ENCODE measurements around the gene DNALI1.
"Not testable (repeated sequence)": the region's sequence is repeated elsewhere in the genome, so short reads cannot be mapped to it uniquely, and the experiment has no call there.

Gene DNALI1

GRCh38 chr1:37557402-37557801 lies 662 bp downstream of the DNALI1 start:
- H3K9me3 ChIP-seq (ENCODE audit: control insufficient read depth, insufficient read depth, low read length) = peaks cover 6% of the 10 kb centered on the region; the same call in 1 of the 2 replicates
- no peaks in the 10 kb centered on the region for H3K27me3 ChIP-seq (ENCODE audit: control insufficient read depth, low read length)
- H4K20me1 ChIP-seq (ENCODE audit: control insufficient read depth, insufficient read depth, low read depth, low read length) = no peaks in the 10 kb centered on the region; the same call in 1 of the 2 replicates
- H3K79me2 ChIP-seq (ENCODE audit: control insufficient read depth, low read length) = peaks cover 17% of the 10 kb centered on the region
- H3F3A ChIP-seq (ENCODE audit: control insufficient read depth, insufficient read depth) = no peaks in the 10 kb centered on the region
- H3K36me3 ChIP-seq (ENCODE audit: control insufficient read depth, low read length) = peaks cover 15% of the 10 kb centered on the region
- TF ChIP-seq CTCF (IDR thresholded peaks at IDR 0.05; ENCODE audit: low read depth, low read length, poor library complexity, severe bottlenecking) (no peak), EZH2phosphoT487 (IDR thresholded peaks at IDR 0.05; ENCODE audit: borderline replicate concordance, low read length) (no peak)
- no peak overlapping the region for H3K4me3 ChIP-seq (ENCODE audit: low read length)
- no peak overlapping the region for H3K27ac ChIP-seq (ENCODE audit: low read depth, low read length)
- H3K4me2 ChIP-seq (ENCODE audit: low read length) = no peak overlapping the region
- H3K4me1 ChIP-seq (ENCODE audit: control insufficient read depth, low read length) = peaks cover 17% of the 10 kb centered on the region
- no peaks in the 10 kb centered on the region for H3K9me2 ChIP-seq (replicated peaks; ENCODE audit: control insufficient read depth, low read length)

GRCh38 chr1:37558411-37558810 lies 1.7 kb downstream of the DNALI1 start:
- H3K9me3 ChIP-seq (ENCODE audit: control insufficient read depth, insufficient read depth, low read length) = peaks cover 6% of the 10 kb centered on the region; the same call in 1 of the 2 replicates
- peaks cover 15% of the 10 kb centered on the region for H3K36me3 ChIP-seq (ENCODE audit: control insufficient read depth, low read length)
- peaks cover 7% of the 10 kb centered on the region for H3K79me2 ChIP-seq (ENCODE audit: control insufficient read depth, low read length)
- H3K4me2 ChIP-seq (ENCODE audit: low read length) = no peak overlapping the region
- H4K20me1 ChIP-seq (ENCODE audit: control insufficient read depth, insufficient read depth, low read depth, low read length) = no peaks in the 10 kb centered on the region
- H3K4me1 ChIP-seq (ENCODE audit: control insufficient read depth, low read length) = peaks cover 7% of the 10 kb centered on the region
- H3K9me2 ChIP-seq (replicated peaks; ENCODE audit: control insufficient read depth, low read length) = no peaks in the 10 kb centered on the region
- no peak overlapping the region for H3K27ac ChIP-seq (ENCODE audit: low read depth, low read length)
- H3K4me3 ChIP-seq (ENCODE audit: low read length) = no peak overlapping the region
- no peak for TF ChIP-seq CTCF (IDR thresholded peaks at IDR 0.05; ENCODE audit: low read depth, low read length, poor library complexity, severe bottlenecking)
- TF ChIP-seq EZH2phosphoT487 (IDR thresholded peaks at IDR 0.05; ENCODE audit: borderline replicate concordance, low read length) = no peak
- no peaks in the 10 kb centered on the region for H3K27me3 ChIP-seq (ENCODE audit: control insufficient read depth, low read length)
- peaks cover 5% of the 10 kb centered on the region for H3F3A ChIP-seq (ENCODE audit: control insufficient read depth, insufficient read depth)

- Histone ChIP-seq H3K27me3 (ENCODE audit: control insufficient read depth, low read length) (no peaks in the 10 kb centered on the region), H3K27ac (ENCODE audit: low read depth, low read length) (no peak overlapping the region), H3K4me1 (ENCODE audit: control insufficient read depth, low read length) (peaks cover 7% of the 10 kb centered on the region), H3K36me3 (ENCODE audit: control insufficient read depth, low read length) (peaks cover 11% of the 10 kb centered on the region), H3K4me3 (ENCODE audit: low read length) (no peak overlapping the region), H4K20me1 (ENCODE audit: control insufficient read depth, insufficient read depth, low read depth, low read length) (no peaks in the 10 kb centered on the region), H3K4me2 (ENCODE audit: low read length) (no peak overlapping the region), H3K79me2 (ENCODE audit: control insufficient read depth, low read length) (peaks cover under 1% of the 10 kb centered on the region), H3K9me3 (ENCODE audit: control insufficient read depth, insufficient read depth, low read length) (peaks cover 6% of the 10 kb centered on the region; the same call in 1 of the 2 replicates), H3F3A (ENCODE audit: control insufficient read depth, insufficient read depth) (peaks cover 5% of the 10 kb centered on the region), H3K9me2 (replicated peaks; ENCODE audit: control insufficient read depth, low read length) (no peaks in the 10 kb centered on the region)
- TF ChIP-seq EZH2phosphoT487 (IDR thresholded peaks at IDR 0.05; ENCODE audit: borderline replicate concordance, low read length) = no peak
- no peak for TF ChIP-seq CTCF (IDR thresholded peaks at IDR 0.05; ENCODE audit: low read depth, low read length, poor library complexity, severe bottlenecking)
Observed at GRCh38 chr1:37559080-37559479, 2.3 kb downstream of the DNALI1 start.

- not testable (repeated sequence) for H3K4me3 ChIP-seq (ENCODE audit: low read length); H4K20me1 ChIP-seq (ENCODE audit: control insufficient read depth, insufficient read depth, low read depth, low read length); H3K4me1 ChIP-seq (ENCODE audit: control insufficient read depth, low read length); H3K27ac ChIP-seq (ENCODE audit: low read depth, low read length); H3K4me2 ChIP-seq (ENCODE audit: low read length); H3K79me2 ChIP-seq (ENCODE audit: control insufficient read depth, low read length); H3K9me3 ChIP-seq (ENCODE audit: control insufficient read depth, insufficient read depth, low read length); H3K27me3 ChIP-seq (ENCODE audit: control insufficient read depth, low read length); H3K9me2 ChIP-seq (replicated peaks; ENCODE audit: control insufficient read depth, low read length); H3F3A ChIP-seq (ENCODE audit: control insufficient read depth, insufficient read depth)
- peaks cover 16% of the 10 kb centered on the region for H3K36me3 ChIP-seq (ENCODE audit: control insufficient read depth, low read length)
Observed at GRCh38 chr1:37559957-37560379, 3.2 kb downstream of the DNALI1 start.

Data from DOHH2 (cell line).